IPS-18c (cell line): ENCODE results near the gene GP1BB.

Experiments
- H3K4me3 ChIP-seq: 2 replicates; pipeline ENCODE4 v1.7.0; 2013; ENCODE audit warnings: low read depth, mild to moderate bottlenecking, low read length, moderate library complexity; ENCODE audit not compliant: insufficient read depth
- H3K9me3 ChIP-seq: one replicate; pipeline ENCODE4 v1.6.1; 2013; ENCODE audit warnings: mild to moderate bottlenecking, low read length, moderate library complexity; ENCODE audit not compliant: control insufficient read depth, insufficient read depth

The GP1BB gene

DNA sequence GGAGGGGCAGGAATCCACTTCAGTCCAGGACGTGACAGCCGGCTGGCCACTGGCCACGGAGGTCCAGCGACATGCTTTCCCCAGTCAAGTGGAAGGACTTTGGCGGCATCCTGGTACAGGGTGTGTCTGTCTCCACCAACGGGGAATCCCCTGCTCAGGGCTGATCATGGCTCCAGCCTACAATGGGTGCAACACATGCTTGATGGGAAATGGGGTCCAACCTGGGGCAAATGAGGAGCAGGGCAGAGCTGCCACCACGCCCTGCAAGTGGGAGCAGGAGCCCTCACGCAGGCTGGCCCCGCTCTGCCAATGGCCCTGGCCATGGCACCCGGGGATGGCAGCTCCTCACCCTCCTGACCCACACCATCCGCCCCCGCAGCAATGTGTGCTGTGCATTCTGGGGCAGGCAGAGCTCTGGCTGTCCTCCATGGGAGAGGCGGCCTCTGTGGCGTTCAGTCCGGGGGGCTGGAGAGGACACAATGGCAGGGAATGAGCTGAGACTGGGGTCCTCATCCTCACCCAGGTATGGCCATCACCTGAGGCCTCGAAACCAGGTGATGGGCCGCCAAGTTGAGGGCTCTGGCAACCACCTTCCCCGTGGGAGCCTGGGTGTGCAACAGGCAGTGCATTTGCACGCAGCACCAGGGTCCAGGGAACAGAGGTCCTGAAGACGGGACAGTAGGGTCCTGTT, 14.9 kb upstream of the GP1BB start:
- no peaks in the 10 kb centered on the region for H3K9me3 ChIP-seq
- no peak overlapping the region for H3K4me3 ChIP-seq

GRCh38 chr22:19709063-19709769, 14.1 kb upstream of the GP1BB start:
- H3K9me3 ChIP-seq: no peaks in the 10 kb centered on the region

GRCh38 chr22:19710020-19710768, 13.1 kb upstream of the GP1BB start:
- Histone ChIP-seq H3K9me3 (no peaks in the 10 kb centered on the region), H3K4me3 (no peak overlapping the region)

More at GRCh38 chr22:19709063-19709769, 14.1 kb upstream of the GP1BB start:
- H3K4me3 ChIP-seq: no peak overlapping the region

DNA sequence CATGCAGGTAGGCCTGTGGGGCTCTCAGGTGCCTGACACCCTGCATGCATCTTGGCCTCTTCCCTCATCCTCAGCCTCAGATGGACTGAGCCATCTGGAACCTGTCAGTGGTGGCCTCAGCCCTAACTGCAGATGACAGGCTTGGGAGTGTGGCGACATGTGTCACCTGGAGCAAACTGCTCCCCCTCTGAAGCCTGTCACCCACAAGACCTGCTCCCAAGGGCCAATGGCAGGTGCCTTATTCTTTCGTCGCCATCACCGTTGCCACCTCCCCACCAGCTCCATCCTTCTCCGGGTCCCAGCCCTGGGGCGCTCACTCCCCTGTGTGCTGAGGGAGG, 12.6 kb upstream of the GP1BB start:
- Histone ChIP-seq H3K9me3 (no peaks in the 10 kb centered on the region), H3K4me3 (no peak overlapping the region)

- Histone ChIP-seq H3K4me3 (no peak overlapping the region), H3K9me3 (no peaks in the 10 kb centered on the region)
Measured at GRCh38 chr22:19713245-19713644, 10.1 kb upstream of the GP1BB start.

DNA sequence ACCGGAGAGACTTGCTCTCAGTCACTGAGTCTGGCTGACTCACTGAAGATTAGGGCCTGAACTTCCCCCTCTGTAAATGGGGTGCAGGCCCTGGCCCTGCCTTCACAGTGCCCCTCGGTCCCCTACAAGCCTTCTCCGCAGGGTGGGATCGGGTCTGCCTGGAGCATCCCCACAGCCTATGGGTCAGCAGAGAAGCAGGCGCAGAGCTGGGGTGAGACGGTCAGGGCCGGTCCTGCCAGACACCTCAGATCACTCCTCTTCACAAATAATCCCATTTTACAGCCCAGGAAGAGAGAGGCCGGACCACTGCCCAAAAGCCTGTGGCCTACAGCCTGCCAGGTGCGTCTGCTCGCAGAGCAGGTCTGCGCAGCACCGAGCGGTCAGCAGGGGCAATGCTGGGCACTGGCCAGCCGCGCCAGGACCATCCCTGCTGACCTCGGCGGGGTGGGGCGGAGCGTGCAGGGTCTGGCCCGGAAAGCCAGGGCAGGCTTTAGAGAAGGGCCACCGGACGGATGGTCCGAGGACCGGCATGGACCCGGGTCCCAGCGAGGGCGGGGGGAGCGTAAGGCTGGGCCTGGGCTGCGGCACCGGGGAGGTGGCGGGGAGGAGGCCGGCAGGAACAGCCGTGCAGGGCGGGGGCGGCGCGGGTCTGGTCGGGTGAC, 9.6 kb upstream of the GP1BB start:
- Histone ChIP-seq H3K4me3 (peak overlapping the region; percentile 31; the same call in 1 of the 2 replicates), H3K9me3 (no peaks in the 10 kb centered on the region)

DNA sequence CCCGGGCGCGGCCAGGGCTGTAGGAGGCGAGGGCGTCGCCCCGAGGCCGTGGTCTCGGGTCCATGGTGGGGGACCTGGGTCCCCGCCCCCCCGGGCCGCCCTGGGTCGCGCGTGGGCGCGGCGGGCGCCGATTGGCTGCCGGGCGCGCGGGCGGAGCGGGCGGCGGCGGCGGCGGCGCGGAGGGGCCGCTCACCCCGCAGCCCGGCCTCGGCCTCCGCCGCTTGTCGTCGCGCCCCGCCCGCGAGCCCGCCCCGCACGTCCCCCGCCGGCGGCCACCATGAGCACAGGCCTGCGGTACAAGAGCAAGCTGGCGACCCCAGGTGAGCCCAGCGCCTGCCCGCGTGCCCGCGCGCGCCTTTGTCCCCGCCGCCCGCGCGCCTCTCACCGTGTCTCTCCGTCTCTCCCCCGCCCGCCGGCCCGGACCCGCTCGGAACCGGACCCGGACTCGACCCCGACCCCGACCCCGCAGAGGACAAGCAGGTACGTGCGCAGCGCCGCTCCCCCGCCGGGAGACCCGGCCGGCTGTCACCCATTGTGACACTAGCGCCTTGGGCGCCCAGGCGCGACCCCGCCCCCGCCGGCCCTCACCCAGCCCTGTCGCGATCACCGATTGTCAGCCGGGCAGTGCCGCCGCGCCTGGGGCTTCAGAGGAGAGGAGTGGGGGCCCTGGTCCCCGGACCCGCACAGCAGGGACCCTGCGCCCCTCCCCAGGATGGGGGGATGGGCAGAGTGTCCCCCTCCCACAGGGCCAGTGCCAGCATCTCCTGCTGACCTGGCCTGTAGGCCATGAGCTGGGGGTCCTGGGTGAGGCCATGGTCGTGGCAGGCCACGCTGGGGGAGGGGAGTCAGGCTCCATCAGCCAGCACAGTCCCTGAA, 8.8 kb upstream of the GP1BB start, which contains the start of gene SEPTIN5:
Gene SEPTIN5, plus strand, starts transcription at position 192 of the 876 bp plus-strand sequence. Its CDS starts 86 bp downstream, at position 278.
- Histone ChIP-seq H3K9me3 (no peaks in the 10 kb centered on the region), H3K4me3 (peak within 1 kb of the TSS; percentile 50; the same call in 1 of the 2 replicates)

DNA sequence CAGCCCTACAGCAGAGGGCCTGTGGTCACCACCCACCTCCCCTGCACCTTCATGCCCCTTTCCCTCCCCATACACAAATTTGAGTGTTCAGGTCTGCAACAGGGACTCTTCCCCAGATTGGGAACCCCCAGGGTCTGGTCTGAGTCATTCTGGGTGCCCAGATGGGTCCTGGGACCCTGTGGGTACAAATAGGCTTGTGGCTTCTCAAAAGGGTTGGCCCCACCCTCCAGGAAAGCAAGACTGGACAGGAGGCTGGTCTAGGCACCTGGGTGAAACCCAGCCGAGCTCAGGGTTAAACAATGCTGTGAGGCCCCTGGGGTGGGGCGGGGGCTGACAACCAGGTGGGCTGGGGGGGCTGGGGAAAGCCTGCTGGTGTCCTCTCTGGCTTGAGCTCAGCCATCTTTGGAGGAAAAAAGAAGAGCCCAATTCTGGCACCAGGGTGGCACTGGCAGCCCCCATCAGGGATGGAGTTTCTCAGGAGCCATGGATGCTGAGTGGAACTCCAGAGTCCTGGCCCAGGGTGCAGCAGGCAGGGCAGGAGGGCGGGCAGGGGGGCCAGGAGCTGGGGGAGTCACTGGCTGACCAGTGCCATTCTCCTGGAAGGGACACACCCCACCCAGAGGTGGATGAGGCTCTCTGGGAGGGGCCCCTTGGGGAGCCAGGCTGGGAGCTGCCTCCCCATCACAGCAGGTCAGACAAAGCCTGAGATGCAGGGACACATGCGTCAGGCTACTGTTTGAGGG, 8.0 kb upstream of the GP1BB start:
- Histone ChIP-seq H3K4me3 (peak overlapping the region; percentile 50; the same call in 1 of the 2 replicates), H3K9me3 (no peaks in the 10 kb centered on the region)

DNA sequence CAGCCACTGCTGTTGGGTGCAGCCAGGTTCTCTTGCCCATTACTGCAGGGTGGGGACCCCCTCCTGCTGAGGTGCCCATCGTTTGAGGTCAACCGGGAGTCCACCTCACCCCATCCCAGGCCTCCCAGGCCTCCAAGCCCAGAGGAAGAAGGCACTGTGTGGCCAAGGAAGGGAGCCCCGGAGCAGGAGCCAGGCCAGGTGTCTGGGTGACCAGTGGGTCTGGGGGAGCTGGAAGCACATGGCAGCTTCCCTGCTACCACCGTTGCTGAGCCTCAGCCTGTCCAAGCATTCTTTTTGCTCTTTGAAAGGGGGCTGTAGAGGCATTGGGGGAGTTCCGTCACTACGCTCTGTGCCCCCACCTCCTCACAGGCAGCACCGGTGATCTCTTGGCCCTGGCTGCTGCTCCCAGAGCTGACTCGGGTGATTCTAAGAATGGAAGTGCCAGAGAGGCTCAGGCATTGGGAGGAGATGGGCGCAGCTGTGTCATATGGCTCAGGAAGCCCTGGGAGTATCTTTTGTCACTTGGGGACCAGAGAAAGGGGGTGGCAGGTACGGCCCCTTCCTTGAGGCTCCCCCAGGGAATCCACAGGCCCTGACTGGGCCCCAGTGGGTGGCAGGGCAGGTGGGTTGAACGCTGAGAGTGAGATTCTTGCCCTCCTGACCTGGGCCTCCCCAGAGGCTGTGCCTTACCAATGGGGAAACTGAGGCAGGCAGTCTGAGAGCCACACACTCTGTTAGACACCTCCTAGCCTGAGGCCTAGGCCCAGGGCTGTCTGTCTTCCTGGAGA, 7.1 kb upstream of the GP1BB start:
- H3K9me3 ChIP-seq: no peaks in the 10 kb centered on the region
- no peak overlapping the region for H3K4me3 ChIP-seq

DNA sequence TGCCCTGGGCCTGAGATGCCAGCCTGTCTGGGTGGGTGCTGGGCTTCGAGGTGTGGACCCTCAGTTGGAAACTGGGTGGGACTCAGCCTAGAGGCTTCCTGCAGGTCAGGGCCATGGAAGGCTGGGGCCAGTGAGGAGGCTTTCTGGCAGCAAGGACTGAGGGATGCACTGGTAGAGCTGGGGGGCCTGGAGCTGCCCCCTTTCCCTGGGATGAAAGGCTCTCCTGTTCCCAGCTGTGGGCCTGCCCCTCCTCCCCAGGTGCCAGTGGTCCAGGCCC, 6.6 kb upstream of the GP1BB start:
- Histone ChIP-seq H3K4me3 (no peak overlapping the region), H3K9me3 (no peaks in the 10 kb centered on the region)

- Histone ChIP-seq H3K9me3 (peaks cover 3% of the 10 kb centered on the region), H3K4me3 (no peak overlapping the region)
Measured at GRCh38 chr22:19717181-19717580, 6.2 kb upstream of the GP1BB start.

DNA sequence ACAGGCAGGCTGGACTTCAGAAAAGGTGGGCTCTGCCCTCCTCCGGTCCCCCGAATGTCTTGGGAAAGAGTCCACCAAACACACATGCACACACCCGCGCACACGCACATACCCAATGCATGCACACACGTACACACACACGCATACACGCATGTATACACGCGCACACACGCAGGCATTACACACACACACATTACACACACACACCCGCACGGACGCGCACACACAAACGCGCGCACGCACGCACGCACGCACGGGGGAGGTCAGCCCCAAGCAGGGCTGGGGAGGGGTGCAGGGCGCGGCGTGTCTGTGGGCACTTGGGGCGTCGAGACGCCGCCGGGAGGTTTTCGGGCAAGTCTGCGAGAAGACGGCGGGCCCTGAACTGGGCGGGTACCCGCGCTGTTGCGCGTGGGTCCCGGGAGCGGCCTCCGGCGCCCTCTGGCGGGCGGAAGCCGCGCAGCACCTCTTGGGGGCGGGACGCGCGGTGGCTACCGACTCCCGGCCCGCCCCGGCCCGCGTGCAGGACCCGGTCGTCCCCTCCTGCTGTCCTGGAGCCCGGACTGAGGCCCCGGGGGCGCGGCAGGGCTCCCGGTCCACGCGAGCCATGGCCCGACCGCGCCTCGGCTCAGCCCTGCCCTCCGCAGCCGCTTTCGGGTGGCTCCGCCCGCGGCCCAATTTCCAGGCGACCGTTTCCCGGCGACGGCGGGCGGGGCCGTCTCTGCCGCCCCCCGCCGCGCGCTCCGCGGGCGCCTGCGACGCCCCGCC, 5.5 kb upstream of the GP1BB start:
- Histone ChIP-seq H3K9me3 (peaks cover 4% of the 10 kb centered on the region), H3K4me3 (peak overlapping the region; percentile 63)

DNA sequence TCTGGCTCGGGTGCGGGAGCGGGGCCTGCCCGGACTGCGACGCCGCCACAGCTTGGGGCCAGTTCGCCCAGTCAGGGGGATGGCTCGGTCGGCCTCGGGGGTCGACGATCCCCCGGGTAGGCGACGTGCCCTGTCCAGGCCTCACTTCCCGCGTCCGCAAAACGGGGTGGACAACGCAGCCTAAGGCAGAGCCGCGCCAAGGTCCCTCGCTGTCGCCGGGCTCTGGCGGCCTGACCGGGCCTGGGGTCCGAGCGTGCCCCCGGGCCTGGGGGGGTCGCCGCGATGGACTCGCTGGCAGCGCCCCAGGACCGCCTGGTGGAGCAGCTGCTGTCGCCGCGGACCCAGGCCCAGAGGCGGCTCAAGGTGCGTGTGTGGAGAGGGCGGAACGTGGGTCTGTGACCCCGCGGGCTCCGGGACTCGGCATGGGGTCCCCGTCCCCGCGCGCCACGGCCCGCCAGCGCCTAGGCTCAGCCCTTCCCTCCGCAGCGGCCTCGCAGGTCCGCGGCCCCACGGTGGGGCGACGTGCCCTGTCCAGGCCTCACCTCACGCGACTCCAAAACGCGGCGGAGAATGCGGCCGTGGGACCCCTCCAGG, 4.8 kb upstream of the GP1BB start:
- Histone ChIP-seq H3K4me3 (peak overlapping the region; percentile 63), H3K9me3 (peaks cover 4% of the 10 kb centered on the region)

DNA sequence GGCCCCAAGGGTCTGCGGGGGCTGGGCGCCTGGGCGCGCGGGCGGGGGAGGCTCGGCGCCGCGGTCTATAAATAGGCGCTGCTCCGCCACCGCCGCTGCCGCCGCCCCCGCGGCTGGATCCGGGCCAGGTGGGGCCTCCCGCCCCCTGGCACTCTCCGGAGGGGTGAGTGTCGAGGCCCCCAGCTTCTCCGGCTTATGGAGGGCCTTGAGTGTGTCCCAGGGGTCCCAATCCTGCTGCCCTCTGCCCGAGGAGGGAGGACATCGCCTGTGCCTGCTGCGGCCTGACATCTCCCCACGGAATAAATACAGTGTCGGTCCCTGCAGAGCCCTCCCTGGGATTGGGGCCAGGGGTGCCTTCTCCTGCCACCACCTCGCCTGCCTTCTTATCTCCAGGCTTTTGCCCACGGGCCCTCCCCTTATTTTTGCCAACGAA, 4.3 kb upstream of the GP1BB start:
- Histone ChIP-seq H3K9me3 (peaks cover 4% of the 10 kb centered on the region), H3K4me3 (peak overlapping the region; percentile 63; the same call in 1 of the 2 replicates)
